Measurements from ENCODE around the gene CCHCR1. TPM values are rescaled to one million over a fixed set of nuclear protein-coding genes. Genes with fewer than 3 reads are reported as not detected.

Gene CCHCR1
- total and polyA plus RNA-seq, 9 of the 15 experiments (the other 6 are each of a cell fraction or from before 2014, with no cell fraction given), result 1.2 to 47.3 (median 32.0) TPM

DNA sequence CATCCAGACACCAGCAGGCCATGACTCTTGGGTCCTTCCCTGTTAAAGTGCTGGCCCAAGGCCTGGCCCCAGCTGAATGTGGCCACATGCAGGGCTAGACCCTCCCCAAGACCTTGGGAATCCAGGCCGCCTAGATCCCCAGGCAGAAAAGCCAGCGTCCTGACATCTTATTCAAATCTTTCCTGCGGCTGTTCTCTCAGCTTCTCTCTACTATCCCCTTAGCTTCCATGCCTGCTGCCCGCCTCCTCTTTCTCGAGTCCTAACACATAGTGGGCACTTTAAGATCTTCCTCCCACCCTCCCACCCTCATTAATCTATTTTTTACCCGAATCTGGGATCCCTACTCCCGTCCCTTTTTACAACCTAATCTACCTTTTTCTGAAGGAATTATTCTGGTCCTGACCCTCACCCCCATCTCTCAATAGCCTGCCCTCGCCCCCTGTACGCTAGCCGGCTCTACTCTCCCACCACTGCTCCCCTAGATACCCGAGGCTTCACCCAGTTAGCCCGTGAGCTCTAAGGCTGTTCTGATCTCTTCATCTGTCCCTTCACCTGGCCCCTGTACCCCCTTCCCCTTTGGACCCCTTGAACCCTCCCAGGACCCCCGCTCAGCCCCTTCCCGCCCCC lies at the start of gene CCHCR1 (continued):
- TF ChIP-seq, protein P1, sequence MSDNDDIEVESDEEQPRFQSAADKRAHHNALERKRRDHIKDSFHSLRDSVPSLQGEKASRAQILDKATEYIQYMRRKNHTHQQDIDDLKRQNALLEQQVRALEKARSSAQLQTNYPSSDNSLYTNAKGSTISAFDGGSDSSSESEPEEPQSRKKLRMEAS (CRISPR knock-in tag; IDR thresholded peaks at IDR 0.05), result 0 out of 2 replicates have a peak, but pooled peaks have one; percentile 24
- TF ChIP-seq ZNF668 (CRISPR knock-in tag; IDR thresholded peaks at IDR 0.05) (no peak), RHOXF2B (CRISPR knock-in tag; conservative IDR thresholded peaks at IDR 0.05) (no peak), ELF2 (CRISPR knock-in tag; IDR thresholded peaks at IDR 0.05) (no peak), CBX2 (IDR thresholded peaks at IDR 0.05; ENCODE audit: insufficient read depth, low read length, poor library complexity, severe bottlenecking) (no peak), CAMTA2 (CRISPR knock-in tag; conservative IDR thresholded peaks at IDR 0.05) (no peak), DMBX1 (CRISPR knock-in tag; IDR thresholded peaks at IDR 0.05; ENCODE audit: borderline replicate concordance) (no peak), CCNT2 (IDR thresholded peaks at IDR 0.05; ENCODE audit: borderline replicate concordance, extremely low read depth, insufficient read length, low read depth, low read length) (no peak)
- TF ChIP-seq, protein P2, sequence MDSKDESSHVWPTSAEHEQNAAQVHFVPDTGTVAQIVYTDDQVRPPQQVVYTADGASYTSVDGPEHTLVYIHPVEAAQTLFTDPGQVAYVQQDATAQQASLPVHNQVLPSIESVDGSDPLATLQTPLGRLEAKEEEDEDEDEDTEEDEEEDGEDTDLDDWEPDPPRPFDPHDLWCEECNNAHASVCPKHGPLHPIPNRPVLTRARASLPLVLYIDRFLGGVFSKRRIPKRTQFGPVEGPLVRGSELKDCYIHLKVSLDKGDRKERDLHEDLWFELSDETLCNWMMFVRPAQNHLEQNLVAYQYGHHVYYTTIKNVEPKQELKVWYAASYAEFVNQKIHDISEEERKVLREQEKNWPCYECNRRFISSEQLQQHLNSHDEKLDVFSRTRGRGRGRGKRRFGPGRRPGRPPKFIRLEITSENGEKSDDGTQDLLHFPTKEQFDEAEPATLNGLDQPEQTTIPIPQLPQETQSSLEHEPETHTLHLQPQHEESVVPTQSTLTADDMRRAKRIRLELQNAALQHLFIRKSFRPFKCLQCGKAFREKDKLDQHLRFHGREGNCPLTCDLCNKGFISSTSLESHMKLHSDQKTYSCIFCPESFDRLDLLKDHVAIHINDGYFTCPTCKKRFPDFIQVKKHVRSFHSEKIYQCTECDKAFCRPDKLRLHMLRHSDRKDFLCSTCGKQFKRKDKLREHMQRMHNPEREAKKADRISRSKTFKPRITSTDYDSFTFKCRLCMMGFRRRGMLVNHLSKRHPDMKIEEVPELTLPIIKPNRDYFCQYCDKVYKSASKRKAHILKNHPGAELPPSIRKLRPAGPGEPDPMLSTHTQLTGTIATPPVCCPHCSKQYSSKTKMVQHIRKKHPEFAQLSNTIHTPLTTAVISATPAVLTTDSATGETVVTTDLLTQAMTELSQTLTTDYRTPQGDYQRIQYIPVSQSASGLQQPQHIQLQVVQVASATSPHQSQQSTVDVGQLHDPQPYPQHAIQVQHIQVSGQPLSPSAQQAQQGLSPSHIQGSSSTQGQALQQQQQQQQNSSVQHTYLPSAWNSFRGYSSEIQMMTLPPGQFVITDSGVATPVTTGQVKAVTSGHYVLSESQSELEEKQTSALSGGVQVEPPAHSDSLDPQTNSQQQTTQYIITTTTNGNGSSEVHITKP (IDR thresholded peaks at IDR 0.05; ENCODE audit: partially characterized antibody), result no peak
- TF ChIP-seq, protein P3, sequence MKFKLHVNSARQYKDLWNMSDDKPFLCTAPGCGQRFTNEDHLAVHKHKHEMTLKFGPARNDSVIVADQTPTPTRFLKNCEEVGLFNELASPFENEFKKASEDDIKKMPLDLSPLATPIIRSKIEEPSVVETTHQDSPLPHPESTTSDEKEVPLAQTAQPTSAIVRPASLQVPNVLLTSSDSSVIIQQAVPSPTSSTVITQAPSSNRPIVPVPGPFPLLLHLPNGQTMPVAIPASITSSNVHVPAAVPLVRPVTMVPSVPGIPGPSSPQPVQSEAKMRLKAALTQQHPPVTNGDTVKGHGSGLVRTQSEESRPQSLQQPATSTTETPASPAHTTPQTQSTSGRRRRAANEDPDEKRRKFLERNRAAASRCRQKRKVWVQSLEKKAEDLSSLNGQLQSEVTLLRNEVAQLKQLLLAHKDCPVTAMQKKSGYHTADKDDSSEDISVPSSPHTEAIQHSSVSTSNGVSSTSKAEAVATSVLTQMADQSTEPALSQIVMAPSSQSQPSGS (CRISPR knock-in tag; IDR thresholded peaks at IDR 0.05), result no peak
- TF ChIP-seq, protein P4, sequence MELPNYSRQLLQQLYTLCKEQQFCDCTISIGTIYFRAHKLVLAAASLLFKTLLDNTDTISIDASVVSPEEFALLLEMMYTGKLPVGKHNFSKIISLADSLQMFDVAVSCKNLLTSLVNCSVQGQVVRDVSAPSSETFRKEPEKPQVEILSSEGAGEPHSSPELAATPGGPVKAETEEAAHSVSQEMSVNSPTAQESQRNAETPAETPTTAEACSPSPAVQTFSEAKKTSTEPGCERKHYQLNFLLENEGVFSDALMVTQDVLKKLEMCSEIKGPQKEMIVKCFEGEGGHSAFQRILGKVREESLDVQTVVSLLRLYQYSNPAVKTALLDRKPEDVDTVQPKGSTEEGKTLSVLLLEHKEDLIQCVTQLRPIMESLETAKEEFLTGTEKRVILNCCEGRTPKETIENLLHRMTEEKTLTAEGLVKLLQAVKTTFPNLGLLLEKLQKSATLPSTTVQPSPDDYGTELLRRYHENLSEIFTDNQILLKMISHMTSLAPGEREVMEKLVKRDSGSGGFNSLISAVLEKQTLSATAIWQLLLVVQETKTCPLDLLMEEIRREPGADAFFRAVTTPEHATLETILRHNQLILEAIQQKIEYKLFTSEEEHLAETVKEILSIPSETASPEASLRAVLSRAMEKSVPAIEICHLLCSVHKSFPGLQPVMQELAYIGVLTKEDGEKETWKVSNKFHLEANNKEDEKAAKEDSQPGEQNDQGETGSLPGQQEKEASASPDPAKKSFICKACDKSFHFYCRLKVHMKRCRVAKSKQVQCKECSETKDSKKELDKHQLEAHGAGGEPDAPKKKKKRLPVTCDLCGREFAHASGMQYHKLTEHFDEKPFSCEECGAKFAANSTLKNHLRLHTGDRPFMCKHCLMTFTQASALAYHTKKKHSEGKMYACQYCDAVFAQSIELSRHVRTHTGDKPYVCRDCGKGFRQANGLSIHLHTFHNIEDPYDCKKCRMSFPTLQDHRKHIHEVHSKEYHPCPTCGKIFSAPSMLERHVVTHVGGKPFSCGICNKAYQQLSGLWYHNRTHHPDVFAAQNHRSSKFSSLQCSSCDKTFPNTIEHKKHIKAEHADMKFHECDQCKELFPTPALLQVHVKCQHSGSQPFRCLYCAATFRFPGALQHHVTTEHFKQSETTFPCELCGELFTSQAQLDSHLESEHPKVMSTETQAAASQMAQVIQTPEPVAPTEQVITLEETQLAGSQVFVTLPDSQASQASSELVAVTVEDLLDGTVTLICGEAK (IDR thresholded peaks at IDR 0.05), result peak; percentile 41; the same call in 1 of the 2 replicates
- TF ChIP-seq, protein P4 (CRISPR knock-in tag; IDR thresholded peaks at IDR 0.05), result no peak
